Dedifferentiated amniotic fluid mesenchymal stem cell (primary cell): Measurements from ENCODE around the gene BAHCC1.

Experiments used
- DNase-seq: peaks from one replicate; pipeline ENCODE4 v3.0.0-alpha.2; 2016; ENCODE audit errors: extremely low spot score

The BAHCC1 gene

GRCh38 chr17:81398176-81398831 is 3.0 kb downstream of the BAHCC1 start:
- DNase-seq: no peak

GRCh38 chr17:81398832-81399411 is 3.7 kb downstream of the BAHCC1 start:
- DNase-seq: no peak

GRCh38 chr17:81399481-81400153 is 4.4 kb downstream of the BAHCC1 start:
- no peak for DNase-seq

- no peak for DNase-seq
These were observed 5.1 kb downstream of the BAHCC1 start for GRCh38 chr17:81400154-81400977.

- DNase-seq: no peak
These were observed 5.9 kb downstream of the BAHCC1 start for GRCh38 chr17:81400996-81401722.

GRCh38 chr17:81401723-81402529 is 6.7 kb downstream of the BAHCC1 start:
- no peak for DNase-seq

- no peak for DNase-seq
These were observed 7.3 kb downstream of the BAHCC1 start for GRCh38 chr17:81402530-81402941.

- no peak for DNase-seq
These were observed 7.8 kb downstream of the BAHCC1 start for GRCh38 chr17:81402981-81403467.

- DNase-seq: no peak
These were observed 8.6 kb downstream of the BAHCC1 start for GRCh38 chr17:81403671-81404534.

- DNase-seq: no peak
These were observed 9.4 kb downstream of the BAHCC1 start for GRCh38 chr17:81404558-81405165.

- no peak for DNase-seq
These were observed 10.2 kb downstream of the BAHCC1 start for GRCh38 chr17:81405411-81405872.

- DNase-seq: no peak
These were observed 11.1 kb downstream of the BAHCC1 start for GRCh38 chr17:81406117-81406953.

- DNase-seq: no peak
These were observed 12.8 kb downstream of the BAHCC1 start for GRCh38 chr17:81408049-81408448.

GRCh38 chr17:81409190-81409935 is 14.1 kb downstream of the BAHCC1 start:
- no peak for DNase-seq

- no peak for DNase-seq
These were observed 15.6 kb downstream of the BAHCC1 start for GRCh38 chr17:81410852-81411251.

GRCh38 chr17:81411305-81411704 is 16.0 kb downstream of the BAHCC1 start:
- no peak for DNase-seq

GRCh38 chr17:81412490-81413093 is 17.3 kb downstream of the BAHCC1 start:
- no peak for DNase-seq
